ENCODE measurements around the gene NAV2.
"Not testable (repeated sequence)": the region's sequence is repeated elsewhere in the genome, so short reads cannot be mapped to it uniquely, and the experiment has no call there.

Gene NAV2

GRCh38 chr11:20058749-20059458 lies 346.3 kb downstream of the NAV2 start:
- DNase-seq (ENCODE audit: low read depth) = no peak

DNA sequence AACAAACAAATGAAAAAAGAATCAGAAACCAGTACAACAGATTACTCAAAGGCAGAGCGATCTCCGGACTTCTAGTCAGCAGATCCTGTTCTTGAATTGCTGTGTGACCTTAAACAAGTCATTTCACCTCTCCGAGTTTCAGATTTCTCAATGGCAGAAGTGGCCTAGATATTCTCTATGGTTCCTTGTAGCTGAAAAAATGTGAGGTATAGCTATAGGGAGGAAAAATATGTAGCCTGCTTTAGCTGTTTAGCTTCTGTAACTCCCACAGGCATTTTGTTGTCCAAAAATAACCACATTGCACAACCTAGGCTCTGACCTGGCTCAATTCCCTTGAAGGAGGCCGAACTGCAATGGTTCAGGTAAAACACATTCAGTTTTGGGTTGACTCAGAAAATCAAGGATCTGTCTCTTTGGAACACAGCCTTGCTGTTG lies 347.0 kb downstream of the NAV2 start:
- DNase-seq (ENCODE audit: low read depth) = no peak

DNA sequence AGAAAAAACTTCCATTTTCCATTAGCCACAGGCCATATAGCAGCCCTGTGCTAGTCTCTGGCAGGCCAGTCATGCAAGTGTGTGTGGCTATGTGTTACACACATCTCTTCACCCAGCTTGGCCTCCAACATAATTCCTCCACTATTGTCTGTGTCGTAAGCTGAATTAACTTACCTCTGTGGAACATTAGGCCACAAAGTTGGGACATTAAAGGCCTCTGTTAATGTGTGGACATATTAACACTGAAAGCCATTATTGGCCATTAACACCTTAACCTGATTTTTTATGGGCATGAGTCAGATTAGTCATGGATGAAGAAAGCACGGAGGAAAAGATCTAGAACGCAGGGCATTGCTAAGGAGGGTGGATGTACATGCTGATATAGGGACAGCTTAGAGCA lies 347.5 kb downstream of the NAV2 start:
- no peak for DNase-seq (ENCODE audit: low read depth)

DNA sequence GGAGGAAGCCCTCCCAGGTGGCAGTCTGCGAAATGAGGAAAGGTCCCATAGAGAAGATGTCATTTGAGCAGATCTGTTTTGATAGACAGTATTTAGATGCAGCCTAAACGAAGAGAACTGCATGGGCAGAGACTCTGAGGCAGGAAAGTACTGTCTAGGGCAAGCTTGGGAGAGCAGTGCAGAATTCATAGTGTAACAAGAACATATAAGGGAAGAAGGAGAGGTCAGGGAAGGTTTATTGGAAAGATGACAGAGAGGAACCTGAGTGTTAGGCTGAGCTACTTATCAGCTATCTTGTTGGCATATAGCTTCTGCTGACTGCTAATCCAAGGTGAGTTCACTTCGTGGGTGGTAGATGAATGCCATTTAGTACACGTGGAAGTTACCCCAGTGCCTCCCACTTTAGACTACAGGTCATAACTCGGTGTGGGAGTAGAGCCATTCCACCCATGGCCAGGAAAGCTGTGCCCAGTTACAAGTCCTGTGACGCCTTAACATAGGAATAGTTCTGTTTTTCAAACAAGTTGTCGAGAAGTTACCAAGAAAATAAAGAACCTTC lies 348.1 kb downstream of the NAV2 start:
- no peak for DNase-seq (ENCODE audit: low read depth)

DNA sequence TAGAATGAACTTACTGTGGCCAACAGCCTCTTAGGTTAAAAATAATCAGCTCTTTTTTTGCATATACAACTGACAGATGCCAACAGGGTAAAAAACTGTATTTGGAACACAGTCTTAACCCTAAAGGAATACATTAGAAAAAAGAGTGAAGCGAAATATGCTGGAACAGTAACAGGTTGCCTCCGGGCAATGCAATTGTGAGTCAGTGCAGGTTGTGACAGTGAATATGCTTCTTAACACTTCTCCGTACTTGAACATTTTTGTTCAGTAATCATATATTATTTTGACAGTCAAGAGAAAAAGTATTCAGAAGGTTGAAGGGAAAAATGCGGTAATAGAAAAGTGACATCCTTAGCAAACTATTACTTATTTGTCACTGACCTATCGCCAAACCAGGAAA lies 349.1 kb downstream of the NAV2 start:
- DNase-seq (ENCODE audit: low read depth) = no peak

GRCh38 chr11:20064961-20065405 lies 352.3 kb downstream of the NAV2 start:
- no peak for DNase-seq (ENCODE audit: low read depth)

DNA sequence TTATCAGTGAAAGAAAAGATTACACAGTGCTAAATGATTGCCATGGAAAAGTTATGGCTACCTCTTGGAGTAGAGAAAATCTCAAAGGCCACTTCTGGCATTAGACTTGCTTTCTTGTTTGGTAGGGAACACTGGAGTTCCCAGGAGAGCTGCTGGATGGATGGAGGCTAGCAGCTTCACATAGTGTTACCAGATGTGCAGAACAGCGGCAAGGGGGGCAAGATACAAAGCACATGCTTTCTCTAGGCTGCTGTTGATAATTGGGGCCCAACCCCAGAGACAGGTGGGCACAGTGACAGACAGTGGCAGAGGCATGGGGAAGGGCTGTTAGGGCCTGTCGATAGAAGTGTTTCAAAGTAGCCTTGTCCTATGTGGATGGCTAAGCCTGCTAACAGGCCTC lies 352.8 kb downstream of the NAV2 start:
- no peak for DNase-seq (ENCODE audit: low read depth)

DNA sequence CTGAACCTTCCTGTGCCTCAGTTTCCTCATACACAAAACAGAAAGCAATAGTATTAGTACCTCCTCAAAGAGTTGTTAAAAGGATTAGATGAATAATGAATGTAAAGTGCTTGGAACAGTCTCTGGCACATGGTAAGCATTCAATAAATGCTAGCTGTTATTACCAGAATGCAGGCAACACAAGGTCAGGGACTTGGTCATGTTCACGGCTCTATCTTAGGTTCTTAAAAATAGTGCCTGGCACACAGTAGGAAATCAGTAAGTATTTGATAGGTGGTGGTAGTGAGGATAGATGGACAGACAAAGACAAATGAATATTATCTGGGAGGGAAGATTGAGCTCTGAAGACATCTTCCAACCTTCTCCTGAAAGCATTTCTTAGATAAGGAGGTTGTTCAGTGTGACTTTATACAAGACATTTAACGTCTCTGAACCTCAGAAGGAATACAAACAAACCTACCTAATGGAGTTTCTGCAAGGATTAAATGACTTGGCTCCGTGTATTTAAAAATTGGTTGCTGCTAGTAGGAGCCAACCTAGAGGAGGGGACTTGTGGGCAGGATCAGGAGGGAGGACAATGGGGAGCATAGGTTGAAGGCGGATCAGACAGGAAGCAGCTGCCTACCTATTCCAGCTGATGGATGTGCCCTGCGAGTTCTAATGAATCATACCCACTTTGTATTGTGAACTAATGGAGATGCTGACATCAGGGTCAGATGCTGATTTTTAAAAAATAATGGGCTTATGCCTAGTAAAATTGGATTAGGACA lies 353.6 kb downstream of the NAV2 start:
- no peak for DNase-seq (ENCODE audit: low read depth)

DNA sequence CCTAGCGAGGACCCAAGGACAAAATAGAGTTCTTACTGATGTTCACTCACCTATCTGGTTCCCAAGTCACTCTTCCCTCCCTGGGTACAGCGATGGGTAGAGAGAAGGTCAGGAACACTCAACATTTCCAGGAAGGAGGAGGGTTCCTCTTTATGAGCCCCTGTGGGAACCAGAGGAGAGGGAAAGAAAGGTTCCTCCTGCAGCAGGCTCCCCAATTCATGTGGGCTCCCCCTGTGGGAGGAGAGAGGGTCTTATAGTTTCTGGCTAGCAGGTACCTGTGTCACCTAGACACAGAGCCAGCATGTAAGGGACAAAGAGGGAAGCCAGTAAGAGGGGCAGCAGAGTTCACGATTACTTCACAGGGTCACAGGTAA lies 354.1 kb downstream of the NAV2 start:
- no peak for DNase-seq (ENCODE audit: low read depth)

GRCh38 chr11:20067665-20068064 lies 355.0 kb downstream of the NAV2 start:
- no peak for DNase-seq (ENCODE audit: low read depth)

- DNase-seq (ENCODE audit: low read depth) = no peak
Observed at GRCh38 chr11:20068691-20069090, 356.1 kb downstream of the NAV2 start.

- no peak for DNase-seq (ENCODE audit: low read depth)
Observed at GRCh38 chr11:20070459-20070858, 357.8 kb downstream of the NAV2 start.

GRCh38 chr11:20075627-20076026 lies 363.0 kb downstream of the NAV2 start:
- DNase-seq (ENCODE audit: low read depth) = no peak

GRCh38 chr11:20078846-20079245 lies 366.2 kb downstream of the NAV2 start:
- no peak for DNase-seq (ENCODE audit: low read depth)

- DNase-seq (ENCODE audit: low read depth) = no peak
Observed at GRCh38 chr11:20080032-20080685, 367.5 kb downstream of the NAV2 start.

- DNase-seq (ENCODE audit: low read depth) = no peak
Observed at GRCh38 chr11:20081336-20081735, 368.7 kb downstream of the NAV2 start.

DNA sequence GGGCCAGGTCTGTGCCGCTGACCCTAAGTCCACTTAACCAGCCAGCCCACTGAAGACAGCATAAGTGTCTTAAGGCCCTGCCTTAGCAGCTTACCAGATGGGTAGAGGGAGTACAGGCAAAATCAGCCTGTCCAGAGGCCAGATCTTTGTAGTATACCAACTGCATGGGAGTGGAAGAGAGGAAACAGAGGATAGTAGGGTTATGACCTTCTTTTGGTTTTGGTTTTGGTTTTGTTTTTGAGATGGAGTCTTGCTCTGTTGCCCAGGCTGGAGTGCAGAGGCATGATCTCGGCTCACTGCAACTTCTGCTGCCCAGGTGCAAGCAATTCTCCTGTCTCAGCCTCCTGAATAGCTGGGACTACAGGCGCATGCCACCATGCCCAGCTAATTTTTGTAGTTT lies 371.2 kb downstream of the NAV2 start:
- not testable (repeated sequence) for DNase-seq (ENCODE audit: low read depth)

DNA sequence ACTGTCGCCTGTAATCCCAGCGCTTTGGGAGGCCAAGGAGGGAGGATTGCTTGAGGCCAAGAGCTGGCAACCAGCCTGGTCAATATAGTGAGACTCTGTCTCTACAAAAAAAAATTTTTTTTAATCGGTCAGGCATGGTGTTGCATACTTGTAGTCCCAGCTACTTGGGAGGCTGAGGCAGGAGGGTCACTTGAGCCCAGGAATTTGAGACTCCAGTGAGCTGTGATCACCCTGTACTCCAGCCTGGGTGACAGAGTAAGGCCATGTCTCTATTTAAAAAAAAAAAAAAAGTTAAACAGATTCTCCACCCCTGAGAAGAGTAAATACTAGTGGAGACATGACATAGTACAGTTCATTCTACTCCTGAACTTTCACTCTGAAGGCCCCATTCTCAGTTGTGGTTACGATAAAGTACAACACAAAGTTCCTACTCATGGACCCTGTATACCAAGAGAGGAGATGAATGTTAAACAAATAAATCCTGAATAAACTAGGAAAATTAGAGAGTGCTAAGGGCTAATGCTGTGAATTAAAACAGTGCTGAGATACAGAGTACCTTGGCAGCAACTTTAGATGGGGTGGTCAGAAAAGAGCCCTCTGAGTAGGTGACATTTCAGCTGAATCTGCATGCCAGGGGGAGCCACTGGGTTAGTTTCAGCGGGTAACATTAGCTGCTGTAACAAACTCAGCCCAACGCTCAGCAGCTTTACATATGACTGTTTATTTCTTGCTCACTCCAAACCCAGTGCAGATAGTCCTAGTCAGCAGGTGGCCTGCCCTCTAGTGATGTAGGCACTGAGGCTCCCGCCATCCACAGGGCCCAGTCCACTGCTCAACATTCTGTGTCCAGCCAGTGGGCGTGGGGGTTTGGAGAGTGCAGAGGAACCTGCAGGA lies 372.5 kb downstream of the NAV2 start:
- DNase-seq (ENCODE audit: low read depth) = no peak

DNA sequence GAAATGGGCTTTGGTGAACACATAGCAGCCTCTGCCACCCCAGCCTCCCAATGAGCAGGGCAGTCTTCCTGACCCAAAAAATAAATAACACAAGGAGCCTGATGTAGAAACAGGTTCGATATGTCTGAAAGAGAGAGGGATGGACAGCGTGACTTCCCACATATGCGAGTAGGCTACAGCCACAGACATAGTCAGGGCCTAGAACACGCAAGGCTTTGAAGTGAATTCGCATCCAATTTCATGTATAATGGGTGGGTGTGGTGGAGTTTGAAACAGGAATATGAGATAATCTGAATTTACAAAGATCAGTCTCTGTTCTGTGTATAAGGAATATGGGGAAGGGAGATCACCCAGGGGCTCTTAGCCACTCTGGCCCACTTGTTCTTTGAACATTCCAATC lies 373.3 kb downstream of the NAV2 start:
- no peak for DNase-seq (ENCODE audit: low read depth)

GRCh38 chr11:20087118-20087521 lies 374.5 kb downstream of the NAV2 start:
- no peak for DNase-seq (ENCODE audit: low read depth)

GRCh38 chr11:20088397-20089225 lies 376.0 kb downstream of the NAV2 start:
- DNase-seq (ENCODE audit: low read depth) = no peak
